ENCODE data around the gene NPTX1. TPM values are rescaled to one million over a fixed set of nuclear protein-coding genes. Genes with fewer than 3 reads are reported as not detected.
A peak's percentile ranks its signal among the peaks of the same experiment; 100 is the strongest.

NPTX1 gene
- total RNA-seq (2016; rRNA removed; fragmentation: Illumina TruSeq; extraction: Trizol) (not detected in 2 replicates), polyA plus RNA-seq (2011; rRNA removed) (0.01 TPM in 1 of 2 replicates, not detected in the other), polyA minus RNA-seq (2011; rRNA and poly(A)+ RNA removed; ENCODE audit: low replicate concordance) (17.0 TPM in 1 of 2 replicates, not detected in the other), Bru-seq, nascent RNA (percentile 11 among the genes with signal in this experiment), BruChase-seq, experiment 1, labeled RNA remaining after a 6-hour chase (percentile 16 among the genes with signal in this experiment), BruChase-seq, experiment 2, labeled RNA remaining after a 2-hour chase (not detected)
- total RNA-seq (2016; cell fraction: cytosol; rRNA removed; fragmentation: Illumina TruSeq; extraction: Trizol; ENCODE audit: low read depth): not detected in 2 replicates
- not detected in 2 replicates for total RNA-seq (2016; cell fraction: insoluble cytoplasmic fraction; rRNA removed; fragmentation: Illumina TruSeq; extraction: Trizol)
- total RNA-seq (2016; cell fraction: membrane; rRNA removed; fragmentation: Illumina TruSeq; extraction: Trizol): not detected in 2 replicates
- not detected in 2 replicates for total RNA-seq (2016; cell fraction: nucleus; rRNA removed; fragmentation: Illumina TruSeq; extraction: Trizol)
- polyA plus RNA-seq (2011; cell fraction: cytosol; rRNA removed): not detected in 2 replicates
- not detected in 2 replicates for polyA plus RNA-seq (2011; cell fraction: nucleus; rRNA removed)
- not detected in 2 replicates for polyA plus RNA-seq (2012)
- polyA plus RNA-seq (2016; cell fraction: cytosol; fragmentation: Illumina TruSeq; extraction: Trizol; ENCODE audit: low read depth): not detected in 2 replicates
- not detected in 2 replicates for polyA plus RNA-seq (2016; cell fraction: insoluble cytoplasmic fraction; fragmentation: Illumina TruSeq; extraction: Trizol; ENCODE audit: low read depth)
- not detected in 2 replicates for polyA plus RNA-seq (2016; cell fraction: membrane; fragmentation: Illumina TruSeq; extraction: Trizol; ENCODE audit: low read depth)
- polyA plus RNA-seq (2016; cell fraction: nucleus; fragmentation: Illumina TruSeq; extraction: Trizol; ENCODE audit: insufficient read depth, low read depth): not detected in 2 replicates
- polyA minus RNA-seq (2011; cell fraction: cytosol; rRNA and poly(A)+ RNA removed): 0.10 TPM in 1 of 2 replicates, not detected in the other
- polyA minus RNA-seq (2011; cell fraction: nucleus; rRNA and poly(A)+ RNA removed): 0.25 TPM in 1 of 2 replicates, not detected in the other
- long read RNA-seq, experiment 1: 0 reads
- long read RNA-seq, experiment 2, full-length matches to known transcripts: 1 of 1 reads
- long read RNA-seq, experiment 2, partial matches to known transcripts: 0 of 1 reads
- long read RNA-seq, experiment 2, other reads (novel, unspliced or antisense): 0 of 1 reads

GRCh38 chr17:80475910-80476876 lies at the start of gene NPTX1:
TSS of gene NPTX1 (minus strand) at chr17:80476607. CDS start at chr17:80476446, 161 bp downstream.
- CTCF ChIA-PET (ENCODE audit: low intra/inter-chr PET ratio, low total read pairs): interaction anchor here (3.5 kb wide), 1 partner anchor 99 kb away, joined by 25 read pairs; no protein-coding TSS in a partner anchor
- H3K9ac ChIP-seq (ENCODE audit: insufficient read depth, low read depth, low read length): no peak within 1 kb of the TSS
- intact Hi-C loops (cut with micrococcal nuclease; ENCODE audit: unreplicated experiment): loop anchor here (5.0 kb wide), 1 partner anchor 911 kb away; no protein-coding TSS in a partner anchor
- no peak for TF ChIP-seq ARNTL (CRISPR knock-in tag; IDR thresholded peaks at IDR 0.05)
- TF ChIP-seq ZNF737 (CRISPR knock-in tag; IDR thresholded peaks at IDR 0.05; ENCODE audit: borderline replicate concordance): no peak
- 0 out of 2 replicates have a peak, but pooled peaks have one; percentile 50 for TF ChIP-seq THAP8 (CRISPR knock-in tag; IDR thresholded peaks at IDR 0.05; ENCODE audit: borderline replicate concordance)
- no peak for TF ChIP-seq MTA1 (CRISPR knock-in tag; IDR thresholded peaks at IDR 0.05; ENCODE audit: borderline replicate concordance)
- no peak for TF ChIP-seq NRL (CRISPR knock-in tag; IDR thresholded peaks at IDR 0.05; ENCODE audit: borderline replicate concordance)
- 0 out of 2 replicates have a peak, but pooled peaks have one; percentile 34 for TF ChIP-seq ZNF142 (CRISPR knock-in tag; IDR thresholded peaks at IDR 0.05)
- no peak for TF ChIP-seq ZNF503 (CRISPR knock-in tag; IDR thresholded peaks at IDR 0.05)

More at GRCh38 chr17:80475910-80476876, at the start of gene NPTX1:
- 18% methylated on average over 34 of the region's 136 CpGs for WGBS (ENCODE audit: low lambda C conversion rate)
- ATAC-seq: peak; percentile 35
- H3K27ac ChIP-seq (ENCODE audit: extremely low read length, insufficient read depth, low read length): no peak within 1 kb of the TSS
- H3K4me1 ChIP-seq (ENCODE audit: insufficient read depth, low read length): peaks cover 33% of the 10 kb centered on the region
- H3K79me2 ChIP-seq (ENCODE audit: insufficient read depth, low read length): no peaks in the 10 kb centered on the region
- no TSS peak for BruUV-seq (replicated peaks)
- peaks cover 21% of the 10 kb centered on the region; the same call in 1 of the 2 replicates for H4K20me1 ChIP-seq (ENCODE audit: insufficient read depth, low read length)
- in situ Hi-C loops (cut with HindIII; ENCODE audit: extremely low pct_ligation_motif_present, low pct_unique_long_range_greater_than_20kb): no loop called here
- H3K36me3 ChIP-seq (replicated peaks in 1 of 2; ENCODE audit: control insufficient read depth in 1 of 2, insufficient read depth in 2 of 2, low read length in 2 of 2): no peaks in the 10 kb centered on the region
- H3K4me3 ChIP-seq (replicated peaks in 1 of 3; ENCODE audit: insufficient read depth in 1 of 3, low read depth in 2 of 3, low read length in 3 of 3): peak within 1 kb of the TSS in 2 of 3 experiments; percentile 20 to 55; a peak in 1 of 6 replicates
- peak within 1 kb of the TSS; percentile 63 for H3K4me2 ChIP-seq (ENCODE audit: low read depth, low read length)
- H2AFZ ChIP-seq (ENCODE audit: low read length): no peak within 1 kb of the TSS
- peaks cover 67 to 97% of the 10 kb centered on the region in 2 experiments for H3K27me3 ChIP-seq (ENCODE audit: control insufficient read depth in 1 of 2, insufficient read depth in 2 of 2, low read length in 2 of 2)
- POLR2A ChIA-PET: interaction anchor here (1.5 kb wide), 1 partner anchor 21 kb away, joined by 8 read pairs; no protein-coding TSS in a partner anchor
- DNase-seq (ENCODE audit: low spot score): no peak
- no peak for FAIRE-seq
- H3K9me3 ChIP-seq (ENCODE audit: low read length): no peaks in the 10 kb centered on the region
